Adipocyte (in vitro differentiated cells): ENCODE results near the gene RUNX1.
"Not testable (repeated sequence)": the region's sequence is repeated elsewhere in the genome, so short reads cannot be mapped to it uniquely, and the experiment has no call there.

ENCODE experiments used
- DNase-seq: peaks from one replicate; pipeline ENCODE4 v3.0.0-alpha.2; 2015; ENCODE audit warnings: low read depth
- H3K27me3 ChIP-seq: replicated peaks from 2 replicates; pipeline ENCODE4 v1.7.0; 2013; ENCODE audit warnings: mild to moderate bottlenecking, low read length, moderate library complexity; ENCODE audit not compliant: control insufficient read depth, insufficient read depth
- H3K36me3 ChIP-seq: 2 replicates; pipeline ENCODE4 v1.7.0; 2013; ENCODE audit warnings: low read length, mild to moderate bottlenecking, moderate library complexity; ENCODE audit not compliant: control insufficient read depth, insufficient read depth, severe bottlenecking
- H3K4me1 ChIP-seq: 2 replicates; pipeline ENCODE4 v1.7.0; 2013; ENCODE audit warnings: mild to moderate bottlenecking, low read length, moderate library complexity; ENCODE audit not compliant: control insufficient read depth, insufficient read depth
- H3K4me3 ChIP-seq: 2 replicates; pipeline ENCODE4 v1.7.0; 2013; ENCODE audit warnings: mild to moderate bottlenecking, low read length, moderate library complexity
- H3K9ac ChIP-seq: 2 replicates; pipeline ENCODE4 v1.7.0; 2013; ENCODE audit warnings: mild to moderate bottlenecking, low read length, moderate library complexity
- H3K9me3 ChIP-seq: 2 replicates; pipeline ENCODE4 v1.7.0; 2013; ENCODE audit warnings: mild to moderate bottlenecking, low read length, moderate library complexity; ENCODE audit not compliant: control insufficient read depth

Gene RUNX1

DNA sequence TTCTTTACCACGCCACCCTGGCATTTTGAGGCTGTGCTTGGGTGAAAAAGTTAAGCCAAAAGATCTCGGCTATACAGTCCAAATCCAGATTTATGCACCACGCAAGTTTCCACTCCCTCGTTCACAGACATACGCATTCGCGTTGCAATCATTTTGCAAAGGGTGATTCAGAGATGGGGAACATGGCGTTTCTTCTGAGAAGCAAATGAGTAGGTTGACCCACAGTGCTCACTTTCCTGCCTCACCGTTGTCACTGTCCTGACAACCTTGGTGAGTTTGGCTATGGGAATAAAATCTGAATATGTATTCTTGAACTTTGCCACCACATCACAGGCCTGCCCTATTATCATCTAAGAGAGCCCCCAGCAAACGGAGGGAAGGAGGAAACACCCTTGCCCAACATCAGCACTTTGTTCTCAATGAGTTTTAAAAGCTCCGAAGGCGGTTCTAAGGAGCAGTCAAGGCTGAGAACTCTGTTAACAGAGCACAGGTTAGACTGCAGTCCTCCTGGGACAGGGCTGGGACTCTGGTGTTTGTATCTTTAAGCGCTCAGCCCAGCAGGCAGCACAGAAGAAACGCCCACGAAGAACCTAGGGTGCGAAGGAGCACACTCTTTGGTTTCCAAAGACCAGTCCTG lies 86.4 kb downstream of the RUNX1 start:
- Histone ChIP-seq H3K36me3 (no peaks in the 10 kb centered on the region), H3K27me3 (no peaks in the 10 kb centered on the region), H3K9ac (no peak overlapping the region)

GRCh38 chr21:34962136-34962535 lies 87.0 kb downstream of the RUNX1 start:
- Histone ChIP-seq H3K9ac (no peak overlapping the region), H3K4me1 (peaks cover 16% of the 10 kb centered on the region), H3K27me3 (no peaks in the 10 kb centered on the region), H3K36me3 (no peaks in the 10 kb centered on the region), H3K9me3 (no peaks in the 10 kb centered on the region), H3K4me3 (no peak overlapping the region)
- no peak for DNase-seq

More for the DNA sequence above, 86.4 kb downstream of the RUNX1 start:
- Histone ChIP-seq H3K4me1 (peaks cover 21% of the 10 kb centered on the region), H3K9me3 (no peaks in the 10 kb centered on the region), H3K4me3 (no peak overlapping the region)
- DNase-seq, result no peak

DNA sequence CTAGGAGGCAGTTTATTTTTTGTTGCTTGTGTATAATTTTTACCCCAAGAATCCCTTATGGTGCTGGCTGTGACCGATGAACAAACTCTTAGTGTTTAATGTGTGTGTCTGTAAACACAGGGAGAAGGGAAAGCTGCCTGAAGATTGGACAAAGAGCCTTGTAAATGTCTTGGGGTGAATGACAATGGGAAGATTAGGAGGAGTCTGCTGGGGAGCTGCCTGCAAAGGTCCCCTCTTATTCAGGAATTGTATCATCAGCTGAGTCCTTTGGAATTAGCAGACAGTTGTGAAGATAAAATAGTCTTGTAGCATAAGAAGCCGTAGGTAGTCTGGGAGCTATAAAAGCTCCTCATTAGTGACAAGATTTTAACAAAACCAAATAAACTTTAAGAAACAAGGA lies 88.4 kb downstream of the RUNX1 start:
- Histone ChIP-seq H3K9ac (no peak overlapping the region), H3K4me3 (no peak overlapping the region), H3K4me1 (peaks cover 13% of the 10 kb centered on the region), H3K9me3 (no peaks in the 10 kb centered on the region), H3K27me3 (no peaks in the 10 kb centered on the region), H3K36me3 (no peaks in the 10 kb centered on the region)
- no peak for DNase-seq

DNA sequence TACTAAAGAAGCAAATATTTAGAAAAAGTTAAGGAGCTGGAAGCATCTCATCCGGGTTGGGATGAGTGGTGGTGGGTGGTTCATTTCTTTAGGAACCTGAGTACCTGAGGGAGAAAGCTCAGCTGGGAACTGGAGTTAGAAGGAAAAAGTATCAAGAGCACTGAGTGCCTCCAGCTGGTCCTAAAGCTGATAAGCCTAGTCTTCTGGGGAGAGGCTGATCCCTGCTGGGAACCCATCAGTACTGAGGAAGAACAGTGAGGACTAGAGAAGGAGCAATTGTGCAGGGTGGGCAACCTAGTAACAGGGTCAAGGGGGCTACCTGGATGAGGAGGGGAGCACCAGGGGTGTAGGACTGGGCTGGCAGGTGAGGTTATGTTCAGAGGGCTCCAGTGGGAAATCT lies 89.5 kb downstream of the RUNX1 start:
- no peak overlapping the region for H3K9ac ChIP-seq
- H3K36me3 ChIP-seq, result no peaks in the 10 kb centered on the region
- H3K27me3 ChIP-seq, result no peaks in the 10 kb centered on the region
- H3K9me3 ChIP-seq, result no peaks in the 10 kb centered on the region
- no peak for DNase-seq
- peaks cover 3% of the 10 kb centered on the region for H3K4me1 ChIP-seq
- no peak overlapping the region for H3K4me3 ChIP-seq

- Histone ChIP-seq H3K9me3 (no peaks in the 10 kb centered on the region), H3K9ac (no peak overlapping the region), H3K4me3 (no peak overlapping the region), H3K27me3 (no peaks in the 10 kb centered on the region), H3K4me1 (no peaks in the 10 kb centered on the region), H3K36me3 (no peaks in the 10 kb centered on the region)
- no peak for DNase-seq
Observed at GRCh38 chr21:34958040-34958439, 91.1 kb downstream of the RUNX1 start.

- DNase-seq, result no peak
- no peaks in the 10 kb centered on the region for H3K9me3 ChIP-seq
Observed at GRCh38 chr21:34956416-34957316, 92.4 kb downstream of the RUNX1 start.

DNA sequence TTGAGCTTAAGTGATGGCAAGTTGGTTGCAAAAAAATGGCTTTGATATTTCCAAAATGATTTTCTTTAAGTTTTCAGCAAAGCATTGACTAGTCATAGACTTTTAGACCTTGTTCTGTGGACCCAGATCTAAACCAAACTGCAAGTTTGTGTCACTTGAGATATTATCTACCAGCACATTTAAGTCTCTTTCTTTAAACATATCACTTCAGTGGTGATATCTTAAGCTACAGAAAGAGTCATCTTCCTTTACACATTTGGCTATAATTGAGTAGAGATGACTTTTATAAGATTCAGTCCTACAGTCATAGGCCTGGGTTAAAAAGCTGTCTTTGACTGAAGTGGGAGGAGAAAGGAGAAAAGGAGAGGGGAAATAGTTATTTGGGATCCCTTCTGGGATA lies 95.2 kb downstream of the RUNX1 start:
- Histone ChIP-seq H3K27me3 (no peaks in the 10 kb centered on the region), H3K4me3 (no peak overlapping the region), H3K9me3 (no peaks in the 10 kb centered on the region), H3K9ac (no peak overlapping the region), H3K4me1 (no peaks in the 10 kb centered on the region), H3K36me3 (no peaks in the 10 kb centered on the region)
- DNase-seq, result no peak

More at GRCh38 chr21:34956416-34957316, 92.4 kb downstream of the RUNX1 start:
- Histone ChIP-seq H3K36me3 (no peaks in the 10 kb centered on the region), H3K27me3 (no peaks in the 10 kb centered on the region), H3K4me1 (no peaks in the 10 kb centered on the region), H3K9ac (no peak overlapping the region), H3K4me3 (no peak overlapping the region)

GRCh38 chr21:34952701-34953100 lies 96.4 kb downstream of the RUNX1 start:
- H3K4me3 ChIP-seq, result no peak overlapping the region
- no peak overlapping the region for H3K9ac ChIP-seq
- DNase-seq, result no peak
- no peaks in the 10 kb centered on the region for H3K9me3 ChIP-seq
- no peaks in the 10 kb centered on the region for H3K36me3 ChIP-seq
- H3K4me1 ChIP-seq, result no peaks in the 10 kb centered on the region
- no peaks in the 10 kb centered on the region for H3K27me3 ChIP-seq

GRCh38 chr21:34951868-34952267 lies 97.2 kb downstream of the RUNX1 start:
- not testable (repeated sequence) for H3K4me3 ChIP-seq, H3K36me3 ChIP-seq, H3K9me3 ChIP-seq, H3K4me1 ChIP-seq, H3K27me3 ChIP-seq, H3K9ac ChIP-seq, DNase-seq

DNA sequence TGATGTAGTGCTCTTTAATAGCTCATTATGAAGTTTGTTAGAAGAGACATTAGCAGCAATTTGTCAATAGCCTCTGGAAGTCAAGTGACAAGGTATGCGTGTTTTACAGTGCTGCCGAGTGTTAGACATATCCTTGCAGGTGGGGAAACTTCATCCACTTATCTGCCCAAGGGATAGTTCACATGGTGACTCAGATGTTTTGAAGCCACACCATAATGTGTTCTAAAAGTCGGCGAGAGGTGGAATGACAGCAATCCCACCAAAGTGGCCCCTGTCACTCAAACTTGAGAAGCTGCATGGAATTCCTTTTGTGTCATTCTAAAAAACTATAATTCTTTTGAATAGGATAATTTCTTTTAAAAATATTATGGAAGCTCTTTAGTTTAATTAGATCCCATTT lies 98.1 kb downstream of the RUNX1 start:
- Histone ChIP-seq H3K4me3 (no peak overlapping the region), H3K36me3 (no peaks in the 10 kb centered on the region), H3K9me3 (no peaks in the 10 kb centered on the region), H3K4me1 (no peaks in the 10 kb centered on the region), H3K9ac (no peak overlapping the region), H3K27me3 (no peaks in the 10 kb centered on the region)
- DNase-seq, result no peak

- no peaks in the 10 kb centered on the region for H3K9me3 ChIP-seq
- H3K27me3 ChIP-seq, result no peaks in the 10 kb centered on the region
- no peaks in the 10 kb centered on the region for H3K4me1 ChIP-seq
- H3K36me3 ChIP-seq, result no peaks in the 10 kb centered on the region
- DNase-seq, result no peak
- no peak overlapping the region for H3K9ac ChIP-seq
- no peak overlapping the region for H3K4me3 ChIP-seq
Observed at GRCh38 chr21:34949499-34949898, 99.6 kb downstream of the RUNX1 start.
